HG03135 (cell line): ENCODE measurements around the gene MRPL20.
"Not testable (repeated sequence)": the region's sequence is repeated elsewhere in the genome, so short reads cannot be mapped to it uniquely, and the experiment has no call there.

Source experiments
- ATAC-seq: cut with Tn5 transposase; IDR thresholded peaks from one replicate; pipeline ENCODE4 v1.9.1; 2021; ENCODE audit warnings: mild to moderate bottlenecking, moderate library complexity; ENCODE audit not compliant: unreplicated experiment

MRPL20 gene

GRCh38 chr1:1411626-1412025 lies 4.5 kb upstream of the MRPL20 start:
- ATAC-seq: no peak

GRCh38 chr1:1410238-1410637 lies 3.1 kb upstream of the MRPL20 start:
- ATAC-seq: not testable (repeated sequence)

GRCh38 chr1:1407636-1408318 lies 684 bp upstream of the MRPL20 start:
- ATAC-seq: no peak

- ATAC-seq: no peak
Measured at GRCh38 chr1:1406101-1406820, 832 bp downstream of the MRPL20 start.

GRCh38 chr1:1403653-1404052 lies 3.4 kb downstream of the MRPL20 start:
- no peak for ATAC-seq

- not testable (repeated sequence) for ATAC-seq
Measured at GRCh38 chr1:1402901-1403392, 4.1 kb downstream of the MRPL20 start.

GRCh38 chr1:1402072-1402900 lies 4.8 kb downstream of the MRPL20 start:
- no peak for ATAC-seq

- ATAC-seq: no peak
Measured at GRCh38 chr1:1401457-1402010, 5.6 kb downstream of the MRPL20 start.

- no peak for ATAC-seq
Measured at GRCh38 chr1:1400576-1401456, 6.3 kb downstream of the MRPL20 start.

GRCh38 chr1:1399872-1400575 lies 7.1 kb downstream of the MRPL20 start:
- ATAC-seq: no peak

- ATAC-seq: peak; percentile 93
Measured at GRCh38 chr1:1399187-1399871, 7.8 kb downstream of the MRPL20 start, which contains the start of gene CCNL2. CCNL2 (minus strand) TSS chr1:1399335; CDS start chr1:1399306, 29 bp downstream.

GRCh38 chr1:1398677-1399186 lies 8.4 kb downstream of the MRPL20 start:
- no peak for ATAC-seq

- ATAC-seq: no peak
Measured at GRCh38 chr1:1397839-1398523, 9.1 kb downstream of the MRPL20 start.

- no peak for ATAC-seq
Measured at GRCh38 chr1:1395166-1395565, 11.9 kb downstream of the MRPL20 start.

- ATAC-seq: no peak
Measured at GRCh38 chr1:1394116-1394515, 13.0 kb downstream of the MRPL20 start.

- no peak for ATAC-seq
Measured at GRCh38 chr1:1393428-1393827, 13.7 kb downstream of the MRPL20 start.

GRCh38 chr1:1393014-1393413 lies 14.1 kb downstream of the MRPL20 start:
- no peak for ATAC-seq

GRCh38 chr1:1391225-1391624 lies 15.9 kb downstream of the MRPL20 start:
- ATAC-seq: no peak
